SK-N-SH treated with all-trans-retinoic acid at 6 μM for 48 hours (cell line): ENCODE results near the gene IGFBP4.

ENCODE experiments used
- ATAC-seq: fragments of 200-7000 bp; cut with Tn5 transposase; 3 replicates; pipeline ENCODE4 v1.9.1; 2020; ENCODE audit warnings: mild to moderate bottlenecking, moderate library complexity
- ARNTL ChIP-seq: fragments of 450-650 bp; formaldehyde crosslinking; IDR thresholded peaks from 2 replicates; pipeline ENCODE4 v1.5.0; 2020; ENCODE audit warnings: low read depth, mild to moderate bottlenecking, moderate library complexity, borderline replicate concordance
- BACH2 ChIP-seq: fragments of 250-450 bp; sonication (Bioruptor Pico); IDR thresholded peaks from 2 replicates; pipeline ENCODE4 v1.9.0; 2021; ENCODE audit warnings: mild to moderate bottlenecking, borderline replicate concordance
- CSDC2 ChIP-seq: fragments of 250-450 bp; sonication (Bioruptor Pico); IDR thresholded peaks from 2 replicates; pipeline ENCODE4 v1.5.0; 2020; ENCODE audit warnings: mild to moderate bottlenecking, moderate library complexity
- ESRRG ChIP-seq: fragments of 250-450 bp; sonication (Bioruptor Pico); IDR thresholded peaks from 2 replicates; pipeline ENCODE4 v1.6.1; 2021; ENCODE audit warnings: mild to moderate bottlenecking
- GLIS3 ChIP-seq: fragments of 250-450 bp; sonication (Bioruptor Pico); IDR thresholded peaks from 2 replicates; pipeline ENCODE4 v1.5.0; 2020; ENCODE audit warnings: mild to moderate bottlenecking, moderate library complexity
- OSR1 ChIP-seq: fragments of 250-450 bp; sonication (Bioruptor Pico); IDR thresholded peaks from 2 replicates; pipeline ENCODE4 v1.8.0; 2022; ENCODE audit warnings: moderate library complexity, mild to moderate bottlenecking, inconsistent platforms
- PPARA ChIP-seq: fragments of 250-450 bp; sonication (Bioruptor Pico); IDR thresholded peaks from 2 replicates; pipeline ENCODE4 v1.5.0; 2020; ENCODE audit warnings: mild to moderate bottlenecking, borderline replicate concordance
- RARB ChIP-seq: fragments of 250-450 bp; sonication (Bioruptor Pico); IDR thresholded peaks from 2 replicates; pipeline ENCODE4 v1.8.0; 2021; ENCODE audit warnings: mild to moderate bottlenecking, moderate library complexity
- SNAI2 ChIP-seq: fragments of 250-450 bp; sonication (Bioruptor Pico); IDR thresholded peaks from 2 replicates; pipeline ENCODE4 v1.5.0; 2020; ENCODE audit warnings: mild to moderate bottlenecking, moderate library complexity
- TOX ChIP-seq: fragments of 250-450 bp; sonication (Bioruptor Pico); IDR thresholded peaks from 2 replicates; pipeline ENCODE4 v1.8.0; 2021; ENCODE audit warnings: mild to moderate bottlenecking, moderate library complexity, borderline replicate concordance
- ZC3H10 ChIP-seq: fragments of 250-450 bp; sonication (Bioruptor Pico); IDR thresholded peaks from 2 replicates; pipeline ENCODE4 v1.5.1; 2021; ENCODE audit warnings: mild to moderate bottlenecking, moderate library complexity
- ZFP3 ChIP-seq: fragments of 250-450 bp; sonication (Bioruptor Pico); IDR thresholded peaks from 2 replicates; pipeline ENCODE4 v1.5.0; 2020; ENCODE audit warnings: mild to moderate bottlenecking, moderate library complexity
- ZFP30 ChIP-seq: fragments of 450-650 bp; formaldehyde crosslinking; IDR thresholded peaks from 2 replicates; pipeline ENCODE4 v1.5.0; 2022; ENCODE audit warnings: mild to moderate bottlenecking, moderate library complexity
- ZNF565 ChIP-seq: fragments of 450-650 bp; formaldehyde crosslinking; conservative IDR thresholded peaks from 2 replicates; pipeline ENCODE4 v1.5.0; 2020; ENCODE audit warnings: low read depth, mild to moderate bottlenecking, moderate library complexity
- ZNF70 ChIP-seq: fragments of 450-650 bp; formaldehyde crosslinking; IDR thresholded peaks from 2 replicates; pipeline ENCODE4 v1.5.0; 2020; ENCODE audit warnings: mild to moderate bottlenecking, moderate library complexity
- TF ChIP-seq, protein P1 (sequence below): fragments of 250-450 bp; sonication (Bioruptor Pico); IDR thresholded peaks from 2 replicates; pipeline ENCODE4 v1.5.1; 2021; ENCODE audit warnings: mild to moderate bottlenecking, moderate library complexity
- TF ChIP-seq, protein P2 (sequence below): fragments of 250-450 bp; sonication (Bioruptor Pico); IDR thresholded peaks from 2 replicates; pipeline ENCODE4 v1.5.0; 2020; ENCODE audit warnings: mild to moderate bottlenecking, moderate library complexity
- TF ChIP-seq, protein P3 (sequence below): fragments of 250-450 bp; sonication (Bioruptor Pico); IDR thresholded peaks from 2 replicates; pipeline ENCODE4 v1.8.0; 2020; ENCODE audit warnings: mild to moderate bottlenecking, moderate library complexity, borderline replicate concordance

IGFBP4 gene

DNA sequence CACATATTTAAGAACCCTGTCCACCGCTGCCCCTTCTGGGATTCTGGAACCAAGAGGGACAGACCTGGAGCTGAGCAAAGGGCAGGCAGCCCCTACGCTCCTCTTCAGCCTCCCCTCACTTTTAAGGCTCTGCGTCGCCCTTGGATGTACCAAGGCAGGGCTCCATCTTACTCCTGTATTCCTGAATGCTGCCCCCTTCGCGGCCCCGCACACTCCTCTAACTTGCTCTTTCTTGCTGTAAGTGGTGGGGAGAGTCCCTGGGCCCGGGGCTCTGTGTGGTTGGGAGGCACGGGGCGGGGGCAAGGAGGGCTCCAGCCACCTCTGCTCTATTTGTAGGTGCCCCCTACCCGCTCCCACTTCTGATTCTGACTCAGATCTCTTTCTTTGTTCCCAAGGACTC is 56.9 kb downstream of the IGFBP4 start:
- no peak for TF ChIP-seq OSR1
- no peak for TF ChIP-seq ZFP30
- no peak for TF ChIP-seq CSDC2 (CRISPR knock-in tag)
- no peak for TF ChIP-seq ZNF70 (CRISPR knock-in tag)
- TF ChIP-seq, protein P1, sequence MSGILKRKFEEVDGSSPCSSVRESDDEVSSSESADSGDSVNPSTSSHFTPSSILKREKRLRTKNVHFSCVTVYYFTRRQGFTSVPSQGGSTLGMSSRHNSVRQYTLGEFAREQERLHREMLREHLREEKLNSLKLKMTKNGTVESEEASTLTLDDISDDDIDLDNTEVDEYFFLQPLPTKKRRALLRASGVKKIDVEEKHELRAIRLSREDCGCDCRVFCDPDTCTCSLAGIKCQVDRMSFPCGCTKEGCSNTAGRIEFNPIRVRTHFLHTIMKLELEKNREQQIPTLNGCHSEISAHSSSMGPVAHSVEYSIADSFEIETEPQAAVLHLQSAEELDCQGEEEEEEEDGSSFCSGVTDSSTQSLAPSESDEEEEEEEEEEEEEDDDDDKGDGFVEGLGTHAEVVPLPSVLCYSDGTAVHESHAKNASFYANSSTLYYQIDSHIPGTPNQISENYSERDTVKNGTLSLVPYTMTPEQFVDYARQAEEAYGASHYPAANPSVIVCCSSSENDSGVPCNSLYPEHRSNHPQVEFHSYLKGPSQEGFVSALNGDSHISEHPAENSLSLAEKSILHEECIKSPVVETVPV = no peak
- TF ChIP-seq ZFP3 = no peak
- no peak for TF ChIP-seq ARNTL
- no peak for TF ChIP-seq PPARA
- no peak for TF ChIP-seq ZNF565 (CRISPR knock-in tag)
- TF ChIP-seq ESRRG (CRISPR knock-in tag) = no peak
- no peak for TF ChIP-seq RARB (CRISPR knock-in tag)
- no peak for TF ChIP-seq TOX (CRISPR knock-in tag)
- no peak for TF ChIP-seq ZC3H10 (CRISPR knock-in tag)
- TF ChIP-seq, protein P2, sequence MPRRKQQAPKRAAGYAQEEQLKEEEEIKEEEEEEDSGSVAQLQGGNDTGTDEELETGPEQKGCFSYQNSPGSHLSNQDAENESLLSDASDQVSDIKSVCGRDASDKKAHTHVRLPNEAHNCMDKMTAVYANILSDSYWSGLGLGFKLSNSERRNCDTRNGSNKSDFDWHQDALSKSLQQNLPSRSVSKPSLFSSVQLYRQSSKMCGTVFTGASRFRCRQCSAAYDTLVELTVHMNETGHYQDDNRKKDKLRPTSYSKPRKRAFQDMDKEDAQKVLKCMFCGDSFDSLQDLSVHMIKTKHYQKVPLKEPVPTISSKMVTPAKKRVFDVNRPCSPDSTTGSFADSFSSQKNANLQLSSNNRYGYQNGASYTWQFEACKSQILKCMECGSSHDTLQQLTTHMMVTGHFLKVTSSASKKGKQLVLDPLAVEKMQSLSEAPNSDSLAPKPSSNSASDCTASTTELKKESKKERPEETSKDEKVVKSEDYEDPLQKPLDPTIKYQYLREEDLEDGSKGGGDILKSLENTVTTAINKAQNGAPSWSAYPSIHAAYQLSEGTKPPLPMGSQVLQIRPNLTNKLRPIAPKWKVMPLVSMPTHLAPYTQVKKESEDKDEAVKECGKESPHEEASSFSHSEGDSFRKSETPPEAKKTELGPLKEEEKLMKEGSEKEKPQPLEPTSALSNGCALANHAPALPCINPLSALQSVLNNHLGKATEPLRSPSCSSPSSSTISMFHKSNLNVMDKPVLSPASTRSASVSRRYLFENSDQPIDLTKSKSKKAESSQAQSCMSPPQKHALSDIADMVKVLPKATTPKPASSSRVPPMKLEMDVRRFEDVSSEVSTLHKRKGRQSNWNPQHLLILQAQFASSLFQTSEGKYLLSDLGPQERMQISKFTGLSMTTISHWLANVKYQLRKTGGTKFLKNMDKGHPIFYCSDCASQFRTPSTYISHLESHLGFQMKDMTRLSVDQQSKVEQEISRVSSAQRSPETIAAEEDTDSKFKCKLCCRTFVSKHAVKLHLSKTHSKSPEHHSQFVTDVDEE (CRISPR knock-in tag) = no peak
- ATAC-seq = no peak; the same call in 2 of the 3 replicates

DNA sequence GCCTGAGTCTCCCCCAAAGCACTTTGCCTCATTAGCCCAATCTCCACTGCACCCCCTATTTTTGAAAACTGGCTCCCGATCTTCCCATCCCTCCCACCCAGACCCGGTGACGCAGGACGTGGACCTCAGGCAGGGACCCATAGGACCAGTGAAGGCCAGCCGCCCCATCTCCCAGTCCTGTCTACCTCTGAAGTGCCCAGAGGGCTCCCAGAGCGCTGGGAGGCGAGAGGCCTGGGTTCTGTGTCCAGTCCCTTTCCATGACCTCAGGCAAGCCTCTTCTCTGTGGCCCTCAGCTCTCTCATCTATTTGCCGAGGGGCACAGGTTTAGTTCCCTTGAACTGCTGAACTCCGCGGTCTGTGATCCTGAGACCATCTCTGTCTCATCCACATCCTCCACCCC is 57.5 kb downstream of the IGFBP4 start:
- ATAC-seq = no peak
- TF ChIP-seq BACH2 (CRISPR knock-in tag) = no peak
- no peak for TF ChIP-seq GLIS3 (CRISPR knock-in tag)

DNA sequence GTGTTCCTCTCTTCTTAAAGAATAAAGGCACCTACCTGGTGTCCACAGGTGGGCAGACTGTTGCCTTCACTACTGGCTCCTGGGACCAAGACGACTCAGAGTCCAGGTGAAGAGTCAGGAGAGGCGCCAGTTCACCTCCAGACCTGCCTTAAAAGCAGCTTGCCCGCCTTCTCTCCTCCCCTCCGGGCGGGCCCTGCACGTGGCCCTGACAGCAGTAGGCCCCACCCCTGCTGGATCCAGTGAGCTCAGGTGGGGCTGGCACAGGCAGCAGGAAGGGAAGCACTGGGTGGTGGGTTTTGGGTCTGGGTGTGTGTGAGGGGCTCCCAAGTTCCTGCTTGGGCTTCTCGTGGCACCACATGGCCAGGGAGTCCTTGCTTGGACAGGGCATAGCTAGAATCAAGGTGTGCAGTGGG is 58.3 kb downstream of the IGFBP4 start, which contains the start of gene TNS4:
TSS of gene TNS4 (minus strand) at position 125 of the 413 bp plus-strand sequence. CDS start 5,198 bp downstream, outside the sequence.
- ATAC-seq = no peak

More for the DNA sequence above, 58.3 kb downstream of the IGFBP4 start, which contains the start of gene TNS4:
- TF ChIP-seq TOX (CRISPR knock-in tag) = no peak
- TF ChIP-seq, protein P2 (CRISPR knock-in tag) = no peak
- no peak for TF ChIP-seq ZFP3
- TF ChIP-seq SNAI2 (CRISPR knock-in tag) = no peak
- no peak for TF ChIP-seq ESRRG (CRISPR knock-in tag)
- TF ChIP-seq, protein P3, sequence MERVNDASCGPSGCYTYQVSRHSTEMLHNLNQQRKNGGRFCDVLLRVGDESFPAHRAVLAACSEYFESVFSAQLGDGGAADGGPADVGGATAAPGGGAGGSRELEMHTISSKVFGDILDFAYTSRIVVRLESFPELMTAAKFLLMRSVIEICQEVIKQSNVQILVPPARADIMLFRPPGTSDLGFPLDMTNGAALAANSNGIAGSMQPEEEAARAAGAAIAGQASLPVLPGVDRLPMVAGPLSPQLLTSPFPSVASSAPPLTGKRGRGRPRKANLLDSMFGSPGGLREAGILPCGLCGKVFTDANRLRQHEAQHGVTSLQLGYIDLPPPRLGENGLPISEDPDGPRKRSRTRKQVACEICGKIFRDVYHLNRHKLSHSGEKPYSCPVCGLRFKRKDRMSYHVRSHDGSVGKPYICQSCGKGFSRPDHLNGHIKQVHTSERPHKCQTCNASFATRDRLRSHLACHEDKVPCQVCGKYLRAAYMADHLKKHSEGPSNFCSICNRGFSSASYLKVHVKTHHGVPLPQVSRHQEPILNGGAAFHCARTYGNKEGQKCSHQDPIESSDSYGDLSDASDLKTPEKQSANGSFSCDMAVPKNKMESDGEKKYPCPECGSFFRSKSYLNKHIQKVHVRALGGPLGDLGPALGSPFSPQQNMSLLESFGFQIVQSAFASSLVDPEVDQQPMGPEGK (CRISPR knock-in tag) = no peak
- TF ChIP-seq GLIS3 (CRISPR knock-in tag) = no peak
- TF ChIP-seq ZNF565 (CRISPR knock-in tag) = no peak
- TF ChIP-seq PPARA = no peak
- no peak for TF ChIP-seq ARNTL
- TF ChIP-seq, protein P1 = no peak
